ENCODE data around the gene SLC34A3.

GRCh38 chr9:137281345-137282116 is 50.8 kb downstream of the SLC34A3 start:
- TF ChIP-seq POLR2A (IDR thresholded peaks at IDR 0.05; ENCODE audit: low read depth, low read length) (no peak), MYC (IDR thresholded peaks at IDR 0.05; ENCODE audit: low read depth, low read length) (no peak), CTCF (IDR thresholded peaks at IDR 0.05; ENCODE audit: extremely low read depth in 1 of 2, insufficient read depth in 1 of 2, low read depth in 1 of 2, low read length in 2 of 2) (no peak), EZH2 (IDR thresholded peaks at IDR 0.05; ENCODE audit: borderline replicate concordance, low read depth, low read length, severe bottlenecking) (no peak)
